Measurements from ENCODE around the gene ZNF785.

- TF ChIP-seq CTCF (conservative IDR thresholded peaks at IDR 0.05) (no peak), ZFX (IDR thresholded peaks at IDR 0.05) (no peak)
Observed at GRCh38 chr16:30567991-30568638, 17.4 kb downstream of the ZNF785 start.
